LNCAP (cell line): ENCODE measurements around the gene UBL7.

Experiments used
- CTCF ChIP-seq: fragments of 450-650 bp; IDR thresholded peaks from 2 replicates; pipeline ENCODE4 v1.5.1; 2017; ENCODE audit warnings: mild to moderate bottlenecking

The UBL7 gene

GRCh38 chr15:74470631-74471395, 9.9 kb upstream of the UBL7 start:
- TF ChIP-seq CTCF = no peak

GRCh38 chr15:74468341-74469032, 7.5 kb upstream of the UBL7 start:
- TF ChIP-seq CTCF = no peak

- TF ChIP-seq CTCF = no peak
Measured at GRCh38 chr15:74466570-74466969, 5.6 kb upstream of the UBL7 start.

- no peak for TF ChIP-seq CTCF
Measured at GRCh38 chr15:74464897-74465296, 3.9 kb upstream of the UBL7 start.

DNA sequence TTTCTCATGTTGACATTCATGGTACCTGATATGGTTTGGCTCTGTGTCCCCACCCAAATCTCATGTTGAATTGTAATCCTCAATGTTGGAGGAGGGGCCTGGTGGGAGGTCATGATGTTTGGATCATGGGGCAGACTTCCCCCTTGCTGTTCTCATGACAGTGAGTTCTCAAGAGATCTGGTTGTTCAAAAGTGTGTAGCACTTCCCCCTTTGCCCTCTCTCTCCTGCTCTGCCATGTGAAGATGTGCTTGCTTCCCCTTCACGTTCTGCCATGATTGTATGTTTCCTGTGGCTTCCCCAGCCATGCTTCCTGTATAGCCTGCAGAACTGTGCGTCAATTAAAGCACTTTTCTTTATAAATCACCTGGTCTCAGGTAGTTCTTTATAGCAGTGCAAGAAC, 3.3 kb upstream of the UBL7 start:
- TF ChIP-seq CTCF = no peak

GRCh38 chr15:74463634-74464033, 2.7 kb upstream of the UBL7 start:
- TF ChIP-seq CTCF = no peak

- no peak for TF ChIP-seq CTCF
Measured at GRCh38 chr15:74461847-74462511, 1.0 kb upstream of the UBL7 start.
